Stimulated activated CD4-positive, alpha-beta T cell treated with anti-CD3 and anti-CD28 coated beads, TNF-alpha, amount 100 ng/mL, for 4 hours (primary cell): ENCODE results near the gene MAGEB3.
"Not testable (repeated sequence)": the region's sequence is repeated elsewhere in the genome, so short reads cannot be mapped to it uniquely, and the experiment has no call there.

Experiments
- DNase-seq, 3 experiments: peaks; one replicate each; pipeline ENCODE4 v3.0.0-alpha.2; 2020; ENCODE audit warnings: low read depth in 3 of 3

Gene MAGEB3, protein sequence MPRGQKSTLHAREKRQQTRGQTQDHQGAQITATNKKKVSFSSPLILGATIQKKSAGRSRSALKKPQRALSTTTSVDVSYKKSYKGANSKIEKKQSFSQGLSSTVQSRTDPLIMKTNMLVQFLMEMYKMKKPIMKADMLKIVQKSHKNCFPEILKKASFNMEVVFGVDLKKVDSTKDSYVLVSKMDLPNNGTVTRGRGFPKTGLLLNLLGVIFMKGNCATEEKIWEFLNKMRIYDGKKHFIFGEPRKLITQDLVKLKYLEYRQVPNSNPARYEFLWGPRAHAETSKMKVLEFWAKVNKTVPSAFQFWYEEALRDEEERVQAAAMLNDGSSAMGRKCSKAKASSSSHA

DNA sequence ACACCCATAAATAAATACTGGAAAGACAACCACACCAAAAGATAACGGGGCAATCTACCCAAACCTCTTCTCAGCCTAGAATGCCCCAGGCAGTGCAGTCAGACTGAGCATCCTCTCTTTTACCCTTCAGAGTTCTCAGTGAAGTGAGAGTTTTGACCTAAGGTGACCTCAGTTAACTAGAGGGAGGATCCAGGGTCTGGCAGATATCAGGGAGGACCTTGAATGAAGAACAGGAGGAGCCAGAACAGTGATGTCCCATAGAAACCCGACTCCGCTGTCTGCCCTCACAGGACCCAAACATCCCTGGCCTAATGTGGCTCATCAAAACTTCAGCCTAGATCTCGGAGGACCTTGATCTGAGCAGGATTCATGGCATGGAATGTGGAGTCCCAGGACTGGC is at the start of gene MAGEB3:
TSS of gene MAGEB3 (plus strand) at position 263 of the 400 bp plus-strand sequence. CDS start 5,268 bp downstream, outside the sequence.
- no peak for DNase-seq

GRCh38 chrX:30181353-30181752 is 49.1 kb upstream of the MAGEB3 start:
- no peak for DNase-seq

- DNase-seq, result no peak
Measured at GRCh38 chrX:30183554-30183953, 46.9 kb upstream of the MAGEB3 start.

DNA sequence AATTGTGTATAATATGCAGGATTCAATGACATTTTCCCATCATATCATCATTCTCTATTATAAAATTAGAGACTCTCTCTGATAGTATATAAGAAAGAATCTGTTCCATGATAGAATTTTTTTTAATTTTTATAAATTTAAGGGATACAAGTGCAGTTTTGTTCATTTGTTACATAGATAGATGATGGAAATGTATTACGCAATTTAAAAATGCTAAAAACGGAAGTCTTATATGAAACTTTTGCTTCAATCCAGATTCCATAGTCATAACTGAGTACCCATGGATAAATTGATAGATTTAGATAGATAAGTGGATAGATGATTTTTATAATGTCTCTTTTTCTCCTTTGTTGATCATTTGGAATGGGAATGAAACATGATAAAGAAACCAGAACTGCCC is 40.0 kb upstream of the MAGEB3 start:
- no peak for DNase-seq

DNA sequence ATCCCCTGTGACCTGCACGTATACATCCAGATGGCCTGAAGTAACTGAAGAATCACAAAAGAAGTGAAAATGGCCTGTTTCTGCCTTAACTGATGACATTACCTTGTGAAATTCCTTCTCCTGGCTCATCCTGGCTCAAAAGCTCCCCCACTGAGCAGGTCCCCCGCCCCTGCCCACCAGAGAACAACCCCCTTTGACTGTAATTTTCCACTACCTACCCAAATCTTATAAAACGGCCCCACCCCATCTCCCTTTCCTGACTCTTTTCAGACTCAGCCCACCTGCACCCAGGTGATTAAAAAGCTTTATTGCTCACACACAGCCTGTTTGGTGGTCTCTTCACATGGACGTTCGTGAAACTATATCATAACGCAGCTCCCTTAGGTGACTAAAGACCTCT is 36.5 kb upstream of the MAGEB3 start:
- DNase-seq, result not testable (repeated sequence)

DNA sequence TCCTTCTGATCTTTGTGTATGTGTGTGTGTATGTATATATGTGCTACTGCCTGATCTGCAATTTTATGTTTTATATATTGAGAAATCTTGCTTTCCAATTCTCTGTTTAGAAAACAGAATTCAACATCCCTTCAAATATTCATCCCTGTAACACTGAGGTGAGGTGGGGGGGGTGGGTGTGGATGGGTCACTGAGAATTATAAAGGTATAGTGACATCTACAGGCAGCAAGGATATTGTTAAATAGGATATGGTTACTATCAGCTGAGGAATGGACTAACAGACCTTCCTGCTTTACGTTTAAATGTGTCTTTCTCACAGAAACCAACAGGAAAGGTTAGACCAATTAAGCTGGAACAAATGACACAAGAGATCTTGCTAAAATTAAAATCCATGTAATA is 34.1 kb upstream of the MAGEB3 start:
- DNase-seq, result no peak

- DNase-seq, result no peak
Measured at GRCh38 chrX:30212172-30212571, 18.3 kb upstream of the MAGEB3 start.

- DNase-seq, result no peak
Measured at GRCh38 chrX:30215357-30215843, 15.1 kb upstream of the MAGEB3 start, which contains the start of gene MAGEB2. TSS of gene MAGEB2 (plus strand) at chrX:30215563. CDS start at chrX:30218581, 3,018 bp downstream.

- DNase-seq, result no peak
Measured at GRCh38 chrX:30217465-30217864, 13.0 kb upstream of the MAGEB3 start.

- DNase-seq, result no peak
Measured at GRCh38 chrX:30219372-30219771, 11.1 kb upstream of the MAGEB3 start.

DNA sequence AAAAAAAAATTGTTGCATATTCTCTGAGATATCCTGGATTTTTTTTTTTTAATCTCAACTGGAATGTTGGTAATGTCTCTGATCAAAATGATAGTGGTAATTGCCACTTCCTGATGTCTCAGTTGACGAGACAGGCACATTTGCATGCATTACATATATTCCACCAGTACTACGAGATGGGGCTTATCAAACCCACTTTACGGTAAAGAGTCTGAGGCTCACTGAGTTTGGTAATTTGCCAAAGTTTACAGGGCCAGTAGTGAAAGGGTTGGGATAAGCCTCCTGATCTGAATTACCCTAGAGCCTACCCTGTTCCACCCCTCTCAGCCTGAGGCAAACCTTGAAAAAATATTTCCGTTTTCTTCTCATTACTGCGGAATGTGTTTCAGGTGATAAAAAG is 9.8 kb upstream of the MAGEB3 start:
- no peak for DNase-seq

GRCh38 chrX:30224536-30224935 is 5.9 kb upstream of the MAGEB3 start:
- DNase-seq, result no peak

GRCh38 chrX:30228526-30228925 is 1.9 kb upstream of the MAGEB3 start:
- no peak for DNase-seq

- no peak for DNase-seq
Measured at GRCh38 chrX:30241724-30242415, 11.4 kb downstream of the MAGEB3 start, which contains the start of gene MAGEB4. TSS of gene MAGEB4 (plus strand) at chrX:30242000. CDS start at chrX:30242136, 136 bp downstream.

GRCh38 chrX:30246769-30247489 is 16.5 kb downstream of the MAGEB3 start, which contains the start of gene MAGEB1:
TSS of gene MAGEB1 (plus strand) at chrX:30247146. CDS start at chrX:30250494, 3,348 bp downstream.
- DNase-seq, result no peak

- no peak for DNase-seq
Measured at GRCh38 chrX:30248854-30249253, 18.4 kb downstream of the MAGEB3 start.

- no peak for DNase-seq
Measured at GRCh38 chrX:30253257-30253656, 22.8 kb downstream of the MAGEB3 start.

- DNase-seq, result no peak
Measured at GRCh38 chrX:30259927-30260326, 29.5 kb downstream of the MAGEB3 start.

DNA sequence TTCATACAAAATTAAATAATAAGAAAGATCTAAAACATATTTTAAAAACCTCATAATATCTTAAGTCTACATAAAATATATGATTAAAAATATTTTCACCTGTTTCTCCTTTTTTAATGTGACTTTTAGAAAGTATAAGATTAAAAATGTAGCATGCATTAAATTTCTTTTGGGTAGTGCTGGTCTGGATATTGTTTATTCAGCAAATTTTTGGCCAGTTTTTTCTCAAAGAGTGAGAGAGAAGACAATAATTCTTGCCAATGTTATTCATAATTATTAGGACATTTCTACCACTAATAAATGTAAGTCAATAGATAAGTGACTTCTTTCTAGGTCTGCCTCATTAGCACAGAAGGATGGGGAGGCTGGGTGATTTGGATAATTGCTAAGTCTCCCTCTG is 30.6 kb downstream of the MAGEB3 start:
- no peak for DNase-seq

GRCh38 chrX:30262763-30263162 is 32.3 kb downstream of the MAGEB3 start:
- DNase-seq, result no peak

DNA sequence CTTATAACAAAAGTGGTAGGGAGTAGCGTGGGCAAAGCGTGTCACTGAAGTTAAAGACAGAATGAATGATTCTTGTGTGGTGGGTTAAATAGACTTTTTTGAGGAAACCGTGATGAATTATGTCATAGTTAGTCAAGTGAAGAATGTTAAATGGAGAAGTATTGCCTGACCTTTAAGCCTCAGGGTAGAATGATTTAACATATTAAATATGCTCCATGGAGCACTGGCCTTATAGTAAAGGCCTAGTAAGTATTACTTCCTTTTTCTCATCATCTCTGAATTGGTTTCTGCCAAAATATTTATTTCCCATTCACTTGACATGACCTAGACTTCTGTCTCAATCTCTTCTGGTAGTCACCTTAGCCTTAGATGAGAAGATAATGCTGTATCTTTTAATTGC is 40.2 kb downstream of the MAGEB3 start:
- DNase-seq, result no peak

GRCh38 chrX:30275498-30275897 is 45.0 kb downstream of the MAGEB3 start:
- no peak for DNase-seq
